ENCODE results near the gene ARHGAP27. TPM values are rescaled to one million over a fixed set of nuclear protein-coding genes. Genes with fewer than 3 reads are reported as not detected.

The ARHGAP27 gene
- total and polyA plus RNA-seq, 9 of the 15 experiments (the other 6 are each of a cell fraction or from before 2014, with no cell fraction given): 0.04 to 4.6 (median 2.1) TPM

- Histone ChIP-seq H3K79me2 (ENCODE audit: control insufficient read depth, insufficient read depth, low read length) (no peaks in the 10 kb centered on the region), H3K4me1 (replicated peaks in 1 of 2; ENCODE audit: control insufficient read depth in 2 of 2, insufficient read depth in 2 of 2, low read length in 2 of 2) (peaks cover 6 to 11% of the 10 kb centered on the region in 2 experiments; a peak in 4 of 5 replicates), H3K9me3 (replicated peaks; ENCODE audit: control insufficient read depth, insufficient read depth, low read depth, low read length) (no peaks in the 10 kb centered on the region; the same call in 1 of the 2 replicates), H3K9me1 (ENCODE audit: control insufficient read depth, insufficient read depth, low read length) (no peaks in the 10 kb centered on the region), H3K9ac (ENCODE audit: insufficient read depth in 1 of 2, low read depth in 2 of 2, low read length in 2 of 2) (no peak overlapping the region), H3K27me3 (ENCODE audit: control insufficient read depth in 2 of 2, insufficient read depth in 2 of 2, low read length in 2 of 2) (peaks cover 6 to 17% of the 10 kb centered on the region in 2 experiments; a peak in 3 of 5 replicates), H3K4me3 (no peak overlapping the region), H3K27ac (ENCODE audit: extremely low read depth, low read depth, low read length) (no peak overlapping the region), H3K36me3 (ENCODE audit: control insufficient read depth, insufficient read depth, low read length) (no peaks in the 10 kb centered on the region), H4K20me1 (replicated peaks; ENCODE audit: control insufficient read depth, insufficient read depth, low read length) (no peaks in the 10 kb centered on the region), H2AFZ (ENCODE audit: low read depth, low read length) (no peak overlapping the region), H3K4me2 (ENCODE audit: insufficient read depth, low read length) (no peak overlapping the region)
- FAIRE-seq: no peak
- no peak for TF ChIP-seq ZNF311 (CRISPR knock-in tag; IDR thresholded peaks at IDR 0.05)
- TF ChIP-seq MYC (IDR thresholded peaks at IDR 0.05; ENCODE audit: low read depth, low read length): no peak
- TF ChIP-seq MYC (CRISPR knock-in tag; IDR thresholded peaks at IDR 0.05; ENCODE audit: borderline replicate concordance, low read depth): no peak
- TF ChIP-seq ARNT (IDR thresholded peaks at IDR 0.05): no peak
- no peak for TF ChIP-seq SP1 (CRISPR knock-in tag; IDR thresholded peaks at IDR 0.05)
- TF ChIP-seq RBM17 (IDR thresholded peaks at IDR 0.05; ENCODE audit: borderline replicate concordance, low read depth, low read length): no peak
- TF ChIP-seq HNRNPK (IDR thresholded peaks at IDR 0.05; ENCODE audit: low read depth, low read length, poor library complexity, severe bottlenecking): no peak
- no peak for TF ChIP-seq NFATC3 (IDR thresholded peaks at IDR 0.05)
- no peak for TF ChIP-seq KLF1 (tag; IDR thresholded peaks at IDR 0.05)
- no peak for TF ChIP-seq MYBL2 (IDR thresholded peaks at IDR 0.05; ENCODE audit: low read depth)
- TF ChIP-seq MYBL2 (CRISPR knock-in tag; IDR thresholded peaks at IDR 0.05; ENCODE audit: borderline replicate concordance): no peak
- TF ChIP-seq ZC3H4 (CRISPR knock-in tag; IDR thresholded peaks at IDR 0.05; ENCODE audit: borderline replicate concordance): no peak
- no peak for TF ChIP-seq FOXP1 (CRISPR knock-in tag; IDR thresholded peaks at IDR 0.05)
- TF ChIP-seq ZBTB26 (CRISPR knock-in tag; IDR thresholded peaks at IDR 0.05): no peak
- no peak for TF ChIP-seq POLR2AphosphoS5 (IDR thresholded peaks at IDR 0.05; ENCODE audit: control insufficient read depth, insufficient read depth, low read depth, low read length)
- TF ChIP-seq BRF2 (IDR thresholded peaks at IDR 0.05; ENCODE audit: borderline replicate concordance, insufficient read depth, insufficient read length): no peak
- TF ChIP-seq CLOCK (CRISPR knock-in tag; IDR thresholded peaks at IDR 0.05; ENCODE audit: borderline replicate concordance): no peak
- TF ChIP-seq CBFB (CRISPR knock-in tag; IDR thresholded peaks at IDR 0.05): no peak
- no peak for TF ChIP-seq ELF4 (CRISPR knock-in tag; IDR thresholded peaks at IDR 0.05)
- intact Hi-C loops (cut with micrococcal nuclease) (no loop called here), in situ Hi-C loops (cut with MboI) (no loop called here)
- POLR2A ChIA-PET: interaction anchor here (0.6 to 1.0 kb wide), 4 partner anchors 15 to 340 kb away, joined by 3 to 5 read pairs (median 3); no protein-coding TSS in a partner anchor
- WGBS (ENCODE audit: insufficient coverage, low coverage, missing lambda C conversion rate): 36% methylated on average over 8 of the region's 8 CpGs
- no peak for ATAC-seq
- no peak for DNase-seq (ENCODE audit: extremely low read depth in 1 of 4, low spot score in 3 of 4)
- BruUV-seq (replicated peaks): no TSS peak
- CTCF ChIA-PET (ENCODE audit: low intra/inter-chr PET ratio): no interaction called here
These were observed 55.3 kb downstream of the ARHGAP27 start for GRCh38 chr17:45377401-45377800.
